Erythroblast (primary cell): ENCODE data around the gene MYOM3.

Experiments
- GATA1 ChIP-seq: IDR thresholded peaks from 2 replicates; pipeline ENCODE4 v1.6.1; 2011; ENCODE audit warnings: low read depth, mild to moderate bottlenecking, control low read depth, low read length, moderate library complexity
- POLR2A ChIP-seq: IDR thresholded peaks from 2 replicates; pipeline ENCODE4 v1.6.1; 2011; ENCODE audit warnings: mild to moderate bottlenecking, low read length

DNA sequence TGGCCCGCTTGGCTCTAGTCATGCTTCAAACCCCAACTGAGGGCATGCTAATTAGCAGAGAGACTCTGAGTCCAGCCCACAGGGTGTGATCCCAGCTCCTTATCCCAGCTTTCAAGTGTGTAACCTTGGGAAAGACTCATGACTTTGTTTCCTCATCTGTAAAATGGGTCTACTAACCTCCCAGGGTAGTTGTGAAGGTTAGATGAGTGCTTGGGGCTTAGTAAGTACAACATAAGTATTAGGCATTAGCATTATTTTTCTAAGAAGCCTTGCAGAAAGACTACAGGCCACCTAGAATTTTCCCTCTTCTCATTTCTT, 2.8 kb downstream of the MYOM3 start:
- no peak for TF ChIP-seq POLR2A
- no peak for TF ChIP-seq GATA1
